Right lobe of liver (tissue), 4 donors: ENCODE data around the gene ANKRD60.

Experiments used
- POLR2A ChIP-seq: fragments of 450-650 bp; IDR thresholded peaks from one replicate; pipeline ENCODE4 v1.6.1; 2017; ENCODE audit warnings: antibody characterized with exemption, mild to moderate bottlenecking
- TF ChIP-seq, protein P1 (sequence below), 4 donors: fragments of 200-600 bp in 3 of 4; fragments of 450-650 bp in 1 of 4; IDR thresholded peaks; one replicate each; pipeline versions ENCODE4 v1.5.1 to v1.8.0; 2016 to 2022; ENCODE audit warnings: antibody characterized with exemption in 4 of 4, mild to moderate bottlenecking in 2 of 4
- donor health status: DM: no; HTN: no; CAD: no.
- donor health status: DM: no; HTN: no; CAD: no.
- donor health status: DM: no; HTN: yes; CAD: no.

DNA sequence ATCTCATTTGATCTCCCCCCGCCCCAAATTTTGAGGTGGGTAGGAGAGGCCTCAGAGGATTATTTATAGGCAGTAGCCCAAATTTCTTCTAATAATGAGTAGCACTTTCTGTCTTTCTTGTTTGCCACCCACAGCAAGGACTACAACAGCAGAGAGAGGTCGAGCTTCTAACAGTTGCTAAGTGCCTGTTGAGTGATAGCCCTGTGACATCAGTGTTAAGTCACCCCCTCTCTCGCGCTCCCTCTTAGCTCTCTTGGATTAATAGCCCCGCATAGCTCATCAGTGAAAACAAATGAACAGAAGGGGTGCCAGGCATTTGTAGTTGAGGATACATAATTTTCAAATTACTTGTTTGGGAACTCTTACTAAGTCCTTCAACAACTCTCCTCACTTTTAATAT lies 3.5 kb downstream of the ANKRD60 start:
- no peak for TF ChIP-seq POLR2A
- TF ChIP-seq, protein P1, sequence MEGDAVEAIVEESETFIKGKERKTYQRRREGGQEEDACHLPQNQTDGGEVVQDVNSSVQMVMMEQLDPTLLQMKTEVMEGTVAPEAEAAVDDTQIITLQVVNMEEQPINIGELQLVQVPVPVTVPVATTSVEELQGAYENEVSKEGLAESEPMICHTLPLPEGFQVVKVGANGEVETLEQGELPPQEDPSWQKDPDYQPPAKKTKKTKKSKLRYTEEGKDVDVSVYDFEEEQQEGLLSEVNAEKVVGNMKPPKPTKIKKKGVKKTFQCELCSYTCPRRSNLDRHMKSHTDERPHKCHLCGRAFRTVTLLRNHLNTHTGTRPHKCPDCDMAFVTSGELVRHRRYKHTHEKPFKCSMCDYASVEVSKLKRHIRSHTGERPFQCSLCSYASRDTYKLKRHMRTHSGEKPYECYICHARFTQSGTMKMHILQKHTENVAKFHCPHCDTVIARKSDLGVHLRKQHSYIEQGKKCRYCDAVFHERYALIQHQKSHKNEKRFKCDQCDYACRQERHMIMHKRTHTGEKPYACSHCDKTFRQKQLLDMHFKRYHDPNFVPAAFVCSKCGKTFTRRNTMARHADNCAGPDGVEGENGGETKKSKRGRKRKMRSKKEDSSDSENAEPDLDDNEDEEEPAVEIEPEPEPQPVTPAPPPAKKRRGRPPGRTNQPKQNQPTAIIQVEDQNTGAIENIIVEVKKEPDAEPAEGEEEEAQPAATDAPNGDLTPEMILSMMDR (IDR thresholded peaks at IDR 0.05) = no peak
